HG02678 (cell line): ENCODE results near the gene GAGE12J.
"Not testable (repeated sequence)": the region's sequence is repeated elsewhere in the genome, so short reads cannot be mapped to it uniquely, and the experiment has no call there.

Experiments used
- ATAC-seq: cut with Tn5 transposase; IDR thresholded peaks from one replicate; pipeline ENCODE4 v1.9.1; 2021; ENCODE audit warnings: mild to moderate bottlenecking, moderate library complexity; ENCODE audit not compliant: unreplicated experiment

GAGE12J gene

DNA sequence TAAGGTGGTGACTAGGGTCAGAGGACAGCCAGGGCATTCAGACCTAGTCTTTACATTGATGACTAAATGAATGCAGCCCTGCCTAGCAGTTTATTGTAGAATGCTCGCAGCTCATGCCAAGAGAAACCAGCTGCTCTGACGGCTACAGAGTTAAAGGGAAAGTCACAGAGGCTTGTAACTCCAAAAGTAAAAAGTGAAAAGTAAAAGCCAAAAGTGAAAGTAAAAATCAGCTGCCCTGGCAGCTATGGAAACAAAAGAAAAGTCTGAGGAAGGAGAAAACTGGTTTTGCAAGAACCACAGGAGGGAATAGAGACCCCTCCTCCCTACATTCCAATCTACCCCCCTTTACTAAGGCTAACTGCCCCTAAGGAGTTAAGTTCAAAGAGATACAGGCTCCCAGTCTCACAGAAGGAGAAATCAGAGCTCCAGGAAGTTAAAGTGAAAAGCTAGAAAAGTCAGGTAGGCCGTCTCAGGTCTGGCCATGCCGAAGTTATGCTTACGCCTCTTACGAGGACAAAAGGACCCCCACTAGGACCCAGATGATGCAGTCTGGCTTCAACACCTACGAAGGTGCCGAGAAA lies 12.3 kb upstream of the GAGE12J start:
- ATAC-seq: no peak

DNA sequence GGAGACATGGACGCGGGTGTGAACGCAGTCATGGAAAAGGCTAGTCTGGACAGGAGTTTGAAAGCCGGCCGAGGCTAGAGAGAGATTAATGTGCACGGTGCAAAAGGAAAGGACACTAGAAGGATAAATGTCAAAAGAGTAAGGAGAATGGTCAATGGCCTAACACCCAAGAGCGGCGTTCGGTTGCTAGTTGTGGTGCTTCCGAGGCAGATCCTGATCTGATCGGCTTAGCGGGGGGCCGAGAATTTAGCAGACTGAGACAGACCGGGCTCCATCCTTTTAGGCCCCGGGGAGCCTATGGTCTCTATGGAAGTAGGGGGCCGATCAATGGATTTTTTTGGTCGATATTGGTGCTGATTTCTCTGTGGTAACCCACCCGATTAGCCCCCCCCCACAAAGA lies 11.5 kb upstream of the GAGE12J start:
- ATAC-seq: no peak

DNA sequence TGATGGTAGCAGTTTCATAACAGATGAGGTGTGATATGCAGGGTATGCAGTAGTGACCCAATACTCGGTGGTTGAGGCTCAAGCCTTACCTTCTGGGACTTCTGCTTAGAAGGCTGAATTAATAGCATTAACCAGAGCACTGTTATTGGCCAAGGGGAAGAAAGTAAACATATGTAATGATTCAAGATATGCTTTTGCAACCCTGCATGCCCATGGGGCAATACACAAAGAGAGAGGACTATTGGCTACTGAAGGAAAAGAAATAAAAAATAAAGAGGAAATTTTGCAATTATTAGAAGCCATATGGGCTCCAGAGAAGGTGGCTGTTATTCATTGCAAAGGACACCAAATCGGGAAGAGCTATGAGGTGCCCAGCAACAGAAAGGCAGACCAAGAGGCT lies 9.7 kb upstream of the GAGE12J start:
- no peak for ATAC-seq

DNA sequence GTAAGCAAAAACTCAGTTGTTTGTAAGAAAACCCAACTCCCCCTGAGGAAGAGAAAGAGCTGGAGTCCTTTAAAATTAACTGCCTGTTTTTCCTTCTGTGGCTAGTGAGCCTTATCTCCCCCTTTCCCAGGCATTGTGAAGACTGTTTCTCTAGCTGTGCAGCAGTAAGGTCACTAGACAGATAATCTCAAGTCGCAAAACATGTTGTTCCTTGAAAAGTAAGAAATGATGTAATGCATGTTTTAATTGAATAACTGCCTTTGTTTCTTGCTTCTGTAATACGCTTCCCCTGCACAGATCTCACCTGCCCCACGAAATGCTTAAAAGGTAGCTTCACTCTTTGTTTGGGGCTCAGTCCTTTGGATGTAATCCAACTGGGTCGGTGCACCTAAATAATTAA lies 5.8 kb upstream of the GAGE12J start:
- ATAC-seq: no peak

DNA sequence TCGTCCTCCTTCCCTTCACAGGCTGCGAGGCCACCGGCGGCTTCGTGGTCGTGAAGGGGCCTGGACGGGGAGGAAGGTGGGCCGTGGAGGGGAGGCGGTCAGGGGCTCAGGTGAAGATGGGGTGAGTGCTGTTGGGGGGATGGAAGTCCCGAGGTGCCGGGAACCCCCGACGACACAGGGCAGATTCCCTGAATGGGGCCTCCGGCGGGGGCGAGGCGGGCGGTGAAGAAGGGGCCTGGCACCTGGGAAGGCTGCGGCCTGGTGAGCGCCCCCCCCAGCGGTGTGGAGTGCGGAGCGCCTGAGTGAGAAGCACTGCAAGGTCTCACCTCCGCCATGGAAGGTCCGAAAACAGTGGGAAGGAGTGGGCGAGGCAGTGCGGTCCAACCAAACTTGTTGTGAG lies 429 bp downstream of the GAGE12J start:
- not testable (repeated sequence) for ATAC-seq

DNA sequence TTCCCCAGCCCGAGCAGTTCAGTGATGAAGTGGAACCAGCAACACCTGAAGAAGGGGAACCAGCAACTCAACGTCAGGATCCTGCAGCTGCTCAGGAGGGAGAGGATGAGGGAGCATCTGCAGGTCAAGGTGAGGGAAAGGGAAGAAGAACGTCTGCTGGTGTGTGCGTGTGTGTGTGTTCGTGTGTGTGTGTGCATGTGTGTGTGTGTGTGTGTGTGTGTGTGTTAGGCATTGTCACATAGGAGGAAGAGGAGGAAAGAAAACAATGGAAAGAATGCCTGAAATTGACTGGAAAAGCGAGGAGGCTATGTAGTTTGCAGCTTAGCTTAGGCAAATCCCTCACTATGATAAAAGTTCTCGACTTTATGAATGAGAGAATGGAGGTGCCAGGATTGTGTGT lies 1.9 kb downstream of the GAGE12J start:
- ATAC-seq: not testable (repeated sequence)

DNA sequence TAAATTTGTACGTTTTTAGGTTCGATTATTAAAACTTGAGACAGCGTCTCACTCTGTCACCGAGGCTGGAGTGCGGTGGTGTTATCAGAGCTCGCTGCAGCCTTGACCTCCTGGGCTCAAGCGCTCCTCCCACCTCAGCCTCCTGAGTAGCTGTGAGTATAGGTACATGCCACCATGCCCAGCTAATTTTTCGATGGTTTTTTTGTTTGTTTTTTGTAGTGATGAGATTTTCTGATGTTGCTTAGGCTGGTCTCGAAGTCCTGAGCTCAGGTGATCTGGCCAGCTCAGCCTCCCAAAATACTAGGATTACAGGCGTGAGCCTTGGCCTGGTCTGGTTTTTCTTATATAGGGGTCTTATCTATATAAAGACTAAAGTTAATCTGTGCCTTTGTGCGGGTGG lies 8.6 kb downstream of the GAGE12J start:
- not testable (repeated sequence) for ATAC-seq

DNA sequence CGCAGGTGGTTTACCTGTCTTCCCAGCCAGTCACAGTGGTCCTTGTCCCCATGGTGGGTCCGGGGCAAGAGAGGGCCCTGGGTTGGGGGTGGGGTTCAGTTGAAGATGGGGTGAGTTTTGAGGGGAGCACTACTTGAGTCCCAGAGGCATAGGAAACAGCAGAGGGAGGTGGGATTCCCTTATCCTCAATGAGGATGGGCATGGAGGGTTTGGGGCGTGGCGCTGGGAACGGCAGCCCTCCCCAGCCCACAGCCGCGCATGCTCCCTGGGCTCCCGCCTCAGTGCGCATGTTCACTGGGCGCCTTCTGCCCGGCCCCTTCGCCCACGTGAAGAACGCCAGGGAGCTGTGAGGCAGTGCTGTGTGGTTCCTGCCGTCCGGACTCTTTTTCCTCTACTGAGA lies 9.4 kb downstream of the GAGE12J start, which contains the start of gene GAGE13:
GAGE13 (plus strand) TSS at position 301 of the 400 bp plus-strand sequence. CDS start 1,156 bp downstream, outside the sequence.
- not testable (repeated sequence) for ATAC-seq

DNA sequence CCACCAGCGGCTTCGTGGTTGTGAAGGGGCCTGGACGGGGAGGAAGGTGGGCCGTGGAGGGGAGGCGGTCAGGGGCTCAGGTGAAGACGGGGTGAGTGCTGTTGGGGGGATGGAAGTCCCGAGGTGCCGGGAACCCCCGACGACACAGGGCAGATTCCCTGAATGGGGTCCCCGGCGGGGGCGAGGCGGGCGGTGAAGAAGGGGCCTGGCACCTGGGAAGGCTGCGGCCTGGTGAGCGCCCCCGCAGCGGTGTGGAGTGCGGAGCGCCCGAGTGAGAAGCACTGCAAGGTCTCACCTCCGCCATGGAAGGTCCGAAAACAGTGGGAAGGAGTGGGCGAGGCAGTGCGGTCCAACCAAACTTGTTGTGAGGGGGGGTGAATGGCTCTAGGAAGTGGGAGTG lies 10.0 kb downstream of the GAGE12J start:
- not testable (repeated sequence) for ATAC-seq

DNA sequence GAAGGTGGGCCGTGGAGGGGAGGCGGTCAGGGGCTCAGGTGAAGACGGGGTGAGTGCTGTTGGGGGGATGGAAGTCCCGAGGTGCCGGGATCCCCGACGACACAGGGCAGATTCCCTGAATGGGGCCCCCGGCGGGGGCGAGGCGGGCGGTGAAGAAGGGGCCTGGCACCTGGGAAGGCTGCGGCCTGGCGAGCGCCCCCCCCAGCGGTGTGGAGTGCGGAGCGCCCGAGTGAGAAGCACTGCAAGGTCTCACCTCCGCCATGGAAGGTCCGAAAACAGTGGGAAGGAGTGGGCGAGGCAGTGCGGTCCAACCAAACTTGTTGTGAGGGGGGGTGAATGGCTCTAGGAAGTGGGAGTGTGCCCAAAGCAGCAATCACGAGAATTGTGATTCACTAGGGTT lies 19.6 kb downstream of the GAGE12J start:
- ATAC-seq: not testable (repeated sequence)

DNA sequence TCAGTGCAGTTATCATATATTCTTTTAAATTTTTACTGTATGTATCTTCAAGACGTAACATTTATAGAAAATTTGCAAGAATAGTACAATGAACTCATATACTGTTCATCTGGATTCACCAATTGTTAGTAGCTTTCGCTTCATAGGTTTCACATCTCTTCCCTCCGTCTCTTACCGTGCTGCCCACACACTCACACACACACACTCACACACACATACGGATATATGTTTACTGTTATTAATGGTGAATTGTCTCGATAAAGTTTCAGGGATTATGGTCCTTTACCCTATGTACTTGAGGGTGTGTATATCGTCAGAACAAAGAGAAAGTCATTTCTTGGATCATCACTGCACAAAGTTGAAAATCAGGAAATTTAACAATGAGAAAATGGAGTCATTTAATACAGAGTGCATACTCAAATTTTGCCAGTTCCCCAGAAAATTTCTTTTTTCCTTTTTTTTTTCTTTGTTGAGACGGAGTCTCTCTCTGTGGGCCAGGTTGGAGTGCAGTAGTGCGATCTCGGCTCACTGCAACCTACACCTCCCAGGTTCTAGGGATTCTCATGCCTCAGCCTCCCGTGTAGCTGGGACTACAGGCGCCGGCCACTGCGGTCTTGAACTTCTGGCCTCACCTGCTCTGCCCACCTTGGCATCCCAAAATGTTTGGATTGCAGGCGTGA lies 22.8 kb downstream of the GAGE12J start:
- not testable (repeated sequence) for ATAC-seq

DNA sequence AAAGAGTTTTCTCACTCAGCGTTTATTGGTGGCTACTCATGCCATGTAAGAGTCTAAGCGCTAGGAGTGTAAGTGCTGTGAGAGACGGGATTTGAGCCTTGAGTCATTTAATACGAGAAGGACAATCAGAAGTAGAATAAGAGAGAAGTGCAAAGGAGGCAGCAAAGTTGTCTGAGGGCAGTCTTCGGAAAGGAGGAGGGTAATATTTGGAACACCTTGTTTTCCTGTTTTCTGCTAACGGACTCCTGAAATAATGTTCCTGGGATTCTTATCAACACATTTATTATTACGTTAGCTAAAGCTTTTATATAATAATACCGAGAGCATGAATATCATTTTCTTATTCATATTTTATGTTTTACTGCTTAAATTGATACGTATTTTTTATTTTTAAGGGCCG lies 23.6 kb downstream of the GAGE12J start:
- ATAC-seq: not testable (repeated sequence)

DNA sequence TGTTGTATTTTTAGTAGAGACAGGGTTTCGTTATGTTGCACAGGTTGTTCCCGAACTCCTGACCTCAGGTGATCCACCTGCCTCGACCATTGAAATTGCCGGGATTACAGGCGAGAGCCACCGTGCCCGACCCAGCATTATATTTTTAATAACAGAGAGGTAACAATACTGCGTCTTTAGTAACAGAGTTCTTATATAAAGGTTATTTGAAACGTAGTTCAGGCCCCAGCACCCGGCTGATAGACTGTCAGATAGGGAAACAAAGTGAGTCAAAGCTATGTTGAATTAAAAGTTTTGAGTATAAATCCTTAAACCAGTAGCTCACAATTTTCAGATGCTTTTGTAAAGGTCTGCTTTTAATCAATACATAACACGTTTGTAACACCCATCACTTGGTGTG lies 24.3 kb downstream of the GAGE12J start:
- ATAC-seq: not testable (repeated sequence)
